H1 (cell line): Measurements from ENCODE around the gene EMX2. TPM values are rescaled to one million over a fixed set of nuclear protein-coding genes. Genes with fewer than 3 reads are reported as not detected.

Experiments
- BCL11A ChIP-seq, 2 experiments: IDR thresholded peaks; one replicate each; pipeline ENCODE4 v1.6.1; 2011; ENCODE audit warnings: low read depth in 2 of 2, low read length in 2 of 2, mild to moderate bottlenecking in 2 of 2
- CREB1 ChIP-seq: IDR thresholded peaks from 2 replicates; pipeline ENCODE4 v1.6.1; 2012; ENCODE audit warnings: inconsistent platforms
- HDAC6 ChIP-seq: IDR thresholded peaks from one replicate; pipeline ENCODE4 v1.7.1; 2012; ENCODE audit warnings: low read depth, mild to moderate bottlenecking, inconsistent platforms, low read length, moderate library complexity
- JUND ChIP-seq: IDR thresholded peaks from 2 replicates; pipeline ENCODE4 v1.6.1; 2011; ENCODE audit warnings: mild to moderate bottlenecking, improper control_type of control experiment, low read length
- RAD21 ChIP-seq, 2 experiments: IDR thresholded peaks in 1 of 2; conservative IDR thresholded peaks in 1 of 2; 2 replicates each; pipeline ENCODE4 v1.6.1; 2011; ENCODE audit warnings: low read depth in 2 of 2, low read length in 2 of 2, improper control_type of control experiment in 1 of 2, inconsistent platforms in 1 of 2, mild to moderate bottlenecking in 1 of 2, moderate library complexity in 1 of 2
- RNF2 ChIP-seq: fragments of 200-900, 300-1000 bp; sonication (generic); IDR thresholded peaks from 2 replicates; pipeline ENCODE4 v1.7.1; 2016; ENCODE audit warnings: borderline replicate concordance, low read depth, mild to moderate bottlenecking, antibody characterized with exemption, low read length; ENCODE audit not compliant: poor library complexity, severe bottlenecking; ENCODE audit errors: missing control alignments
- SIX5 ChIP-seq: IDR thresholded peaks from 2 replicates; pipeline ENCODE4 v1.6.1; 2011; ENCODE audit warnings: mild to moderate bottlenecking, low read depth, low read length
- SP4 ChIP-seq: IDR thresholded peaks from 2 replicates; pipeline ENCODE4 v1.6.1; 2012; ENCODE audit warnings: low read length, inconsistent platforms
- polyA plus RNA-seq, 7 experiments: library from polyadenylated mRNA; depleted of rRNA in 3 of 7; stranded (reverse) in 5 of 7; unstranded in 2 of 7; fragments of >200 nt in 5 of 7; fragments of 200-250 nt in 2 of 7; gene quantifications; 1 replicate in 5 of 7; 2 replicates in 1 of 7; 4 replicates in 1 of 7; pipeline versions ENCODE4 v1.2.1 to v1.2.3, GENCODE V29; 2011 to 2013; ENCODE audit warnings: missing spikeins in 2 of 7, mixed read lengths in 2 of 7
- total RNA-seq: library from RNA; stranded (reverse); fragmentation: NEBNext Ultra II Directional; extraction: Animal tissue kit (Norgen Biotek cat#: 25700); gene quantifications from 2 replicates; pipeline ENCODE4 v1.2.1, GENCODE V29; 2021
- TF ChIP-seq, protein P1 (sequence below): IDR thresholded peaks from 2 replicates; pipeline ENCODE4 v1.6.1; 2011; ENCODE audit warnings: low read depth, mild to moderate bottlenecking, low read length; ENCODE audit not compliant: insufficient read depth

The EMX2 gene
- total and polyA plus RNA-seq, 2 of the 8 experiments (the other 6 are each of a cell fraction or from before 2014, with no cell fraction given): not detected

DNA sequence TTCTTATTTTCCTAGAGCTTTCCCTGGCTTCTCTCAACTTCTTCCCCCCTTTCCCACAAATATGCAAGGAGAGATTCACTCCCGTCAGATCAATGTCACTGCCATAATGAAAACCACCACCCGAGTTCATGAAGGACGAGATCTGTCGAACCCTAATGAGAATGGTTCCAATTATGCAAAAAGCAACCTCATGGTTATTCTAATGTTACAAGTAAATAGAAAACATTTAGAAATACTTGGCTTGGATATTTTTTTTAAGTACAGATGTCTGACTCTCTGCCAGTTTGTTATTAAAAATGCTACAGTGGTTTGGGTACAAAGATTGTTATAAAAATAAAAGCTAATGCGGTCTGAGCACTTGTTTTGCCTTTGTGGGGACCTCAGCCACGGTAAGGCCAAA is 25.9 kb upstream of the EMX2 start (continued):
- TF ChIP-seq SIX5 (no peak), CREB1 (no peak), JUND (no peak), RNF2 (no peak), SP4 (no peak), RAD21 (IDR thresholded peaks at IDR 0.05 in 1 of 2, conservative IDR thresholded peaks at IDR 0.05 in 1 of 2; ENCODE audit: low read depth in 2 of 2, low read length in 2 of 2) (no peak), BCL11A (IDR thresholded peaks at IDR 0.05; ENCODE audit: low read depth in 2 of 2, low read length in 2 of 2) (no peak), HDAC6 (no peak)
- TF ChIP-seq, protein P1, sequence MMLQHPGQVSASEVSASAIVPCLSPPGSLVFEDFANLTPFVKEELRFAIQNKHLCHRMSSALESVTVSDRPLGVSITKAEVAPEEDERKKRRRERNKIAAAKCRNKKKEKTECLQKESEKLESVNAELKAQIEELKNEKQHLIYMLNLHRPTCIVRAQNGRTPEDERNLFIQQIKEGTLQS: no peak
